AG08395 (cell line): Measurements from ENCODE around the gene NR1I3.

Experiments used
- DNase-seq: peaks from one replicate; pipeline ENCODE4 v3.0.0; 2012; ENCODE audit warnings: mixed read lengths, low spot score

The NR1I3 gene

GRCh38 chr1:161196111-161196510 lies 41.9 kb downstream of the NR1I3 start:
- DNase-seq = no peak

GRCh38 chr1:161195171-161195570 lies 42.8 kb downstream of the NR1I3 start:
- DNase-seq = no peak

- no peak for DNase-seq
These were observed 44.3 kb downstream of the NR1I3 start for GRCh38 chr1:161193561-161194235.

GRCh38 chr1:161192476-161193465 lies 45.2 kb downstream of the NR1I3 start:
- peak; percentile 82 for DNase-seq

GRCh38 chr1:161191971-161192370 lies 46.0 kb downstream of the NR1I3 start:
- DNase-seq = no peak

GRCh38 chr1:161190962-161191521 lies 47.0 kb downstream of the NR1I3 start:
- no peak for DNase-seq

GRCh38 chr1:161189036-161189435 lies 49.0 kb downstream of the NR1I3 start:
- DNase-seq = no peak

GRCh38 chr1:161188381-161188780 lies 49.6 kb downstream of the NR1I3 start:
- no peak for DNase-seq

GRCh38 chr1:161187311-161187710 lies 50.7 kb downstream of the NR1I3 start:
- no peak for DNase-seq

- DNase-seq = no peak
These were observed 52.2 kb downstream of the NR1I3 start for GRCh38 chr1:161185732-161186311.

GRCh38 chr1:161185282-161185682 lies 52.7 kb downstream of the NR1I3 start:
- DNase-seq = peak; percentile 83

- peak; percentile 64 for DNase-seq
These were observed 55.8 kb downstream of the NR1I3 start for GRCh38 chr1:161182214-161182613.

GRCh38 chr1:161180639-161181038 lies 57.4 kb downstream of the NR1I3 start:
- DNase-seq = no peak

- DNase-seq = no peak
These were observed 58.3 kb downstream of the NR1I3 start for GRCh38 chr1:161179698-161180097.
